HG03060 (cell line): ENCODE data around the gene ACSS3.

ENCODE experiments used
- ATAC-seq: cut with Tn5 transposase; IDR thresholded peaks from one replicate; pipeline ENCODE4 v1.9.1; 2021; ENCODE audit warnings: low read depth, moderate number of reproducible peaks; ENCODE audit not compliant: unreplicated experiment

Gene ACSS3

DNA sequence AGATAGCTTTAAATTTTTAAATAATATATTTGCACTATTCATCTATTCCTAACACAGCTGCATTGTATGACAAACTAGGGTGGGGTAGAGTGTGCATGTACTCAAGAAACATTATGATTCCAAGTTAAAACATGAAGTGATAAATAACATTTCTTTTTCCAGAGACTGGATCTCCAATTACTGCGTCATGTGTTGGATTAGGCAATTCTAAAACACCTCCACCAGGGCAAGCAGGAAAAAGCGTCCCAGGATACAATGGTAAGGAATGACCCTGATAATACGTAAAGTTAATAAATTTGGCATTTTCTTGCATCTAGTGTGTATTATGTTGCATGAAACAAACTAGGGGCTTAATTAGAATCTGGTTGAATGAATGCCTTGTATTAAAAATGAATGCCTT lies 138.9 kb downstream of the ACSS3 start:
- ATAC-seq: no peak

GRCh38 chr12:81221681-81222080 lies 143.8 kb downstream of the ACSS3 start:
- ATAC-seq: no peak

DNA sequence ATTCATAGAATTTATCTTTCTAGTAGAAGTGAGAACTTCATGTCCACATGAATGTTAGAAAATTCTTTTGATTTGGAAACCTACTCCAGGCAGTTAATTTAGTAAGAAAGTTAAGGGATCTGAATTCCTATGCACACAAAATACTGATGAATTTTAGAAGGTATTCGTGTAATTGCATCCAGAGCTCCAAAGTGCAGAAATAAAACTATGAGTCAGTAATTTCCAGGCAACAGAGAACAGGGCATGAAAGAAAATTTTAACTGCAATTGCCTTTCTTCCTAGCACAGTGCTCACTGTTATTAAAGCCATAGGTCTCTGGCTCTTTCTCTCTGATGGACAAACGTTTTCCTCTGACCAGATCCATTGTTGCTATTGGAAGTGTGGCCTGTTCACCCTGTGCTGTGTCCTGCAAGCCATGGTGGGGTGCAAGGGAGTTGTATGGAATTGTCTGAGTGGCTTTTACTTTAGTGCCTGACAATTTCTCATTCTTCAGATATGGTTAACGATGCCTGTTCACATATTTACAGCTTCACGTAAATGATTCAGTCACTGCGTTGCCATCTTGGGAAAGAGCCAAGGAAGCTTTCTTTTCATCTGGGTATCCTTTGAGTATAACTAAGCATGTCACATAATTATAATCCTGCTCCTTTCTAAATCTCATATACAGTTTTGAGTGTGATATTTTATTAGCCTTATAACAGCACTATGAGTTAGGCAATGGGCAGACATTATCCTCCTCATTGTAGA lies 145.1 kb downstream of the ACSS3 start:
- no peak for ATAC-seq

- no peak for ATAC-seq
These were observed 146.7 kb downstream of the ACSS3 start for GRCh38 chr12:81224626-81225025.

GRCh38 chr12:81229759-81230158 lies 151.9 kb downstream of the ACSS3 start:
- no peak for ATAC-seq

GRCh38 chr12:81231574-81232368 lies 153.9 kb downstream of the ACSS3 start:
- ATAC-seq: no peak

DNA sequence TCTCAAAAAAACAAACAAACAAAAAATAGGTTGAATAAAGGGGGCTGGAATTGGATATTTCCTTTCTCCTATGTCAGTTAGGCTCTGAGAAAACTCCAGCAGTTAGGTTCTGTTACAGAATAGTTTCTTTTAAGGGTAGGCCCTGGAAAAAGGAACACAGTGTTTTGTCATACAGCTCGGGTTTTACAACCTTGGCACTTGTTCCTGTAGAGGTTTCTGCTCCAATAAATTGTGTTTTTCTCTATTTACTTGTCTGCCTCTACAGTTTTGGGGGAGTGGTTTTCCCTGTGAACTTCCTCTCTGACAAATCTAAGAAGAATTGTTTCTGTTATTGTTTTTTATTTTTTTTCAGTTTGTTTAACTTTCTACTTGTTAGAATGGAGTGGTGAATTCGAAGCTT lies 167.6 kb downstream of the ACSS3 start:
- no peak for ATAC-seq

DNA sequence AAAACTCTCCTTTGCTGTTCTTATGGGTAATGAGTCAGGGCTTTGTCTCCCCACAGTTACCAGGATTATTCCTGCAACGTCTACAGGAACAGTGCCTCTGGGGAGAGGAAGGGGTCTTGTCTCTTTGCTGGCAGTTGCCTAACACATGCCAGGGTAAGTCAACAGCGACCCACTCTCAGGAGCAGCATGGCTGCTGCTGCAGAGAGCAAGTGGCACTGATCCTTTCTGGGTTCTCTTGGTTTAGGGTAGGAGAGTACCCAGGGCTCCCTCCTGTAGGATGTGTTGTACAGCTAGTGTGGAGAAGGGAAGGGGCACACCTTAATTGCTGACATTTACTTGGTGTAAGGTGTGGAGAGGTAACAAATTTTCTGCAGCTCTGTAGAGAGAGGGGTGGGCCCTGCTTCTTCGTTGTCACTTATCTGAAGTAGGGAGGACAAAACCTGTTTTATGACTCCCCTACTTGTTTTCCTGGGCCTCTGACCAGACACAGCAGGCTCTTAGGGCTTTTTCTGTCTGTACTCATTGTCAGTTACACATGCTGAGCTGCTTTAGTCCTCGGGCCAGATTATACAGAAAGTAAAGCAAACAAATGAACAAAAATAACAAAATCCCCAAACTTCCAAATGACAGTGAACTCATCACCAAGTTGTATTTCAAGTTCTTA lies 168.2 kb downstream of the ACSS3 start:
- ATAC-seq: no peak

DNA sequence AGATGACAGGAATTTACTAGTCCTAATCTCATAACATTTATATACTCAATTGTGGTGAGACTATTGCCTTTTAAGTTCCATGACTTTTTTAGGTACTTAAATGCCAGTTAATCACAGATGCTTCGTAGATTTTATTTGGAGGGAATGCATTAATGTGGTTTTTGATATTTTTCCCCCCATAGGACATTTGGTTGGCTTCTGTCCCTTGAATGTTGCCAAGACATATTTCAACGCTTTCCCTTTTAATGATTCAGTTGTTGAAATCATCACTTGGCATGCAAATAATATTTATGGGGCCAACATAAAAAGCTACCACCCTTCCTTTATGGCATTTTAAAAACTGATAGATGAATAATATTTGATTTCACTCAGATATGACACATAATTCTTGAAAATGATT lies 172.1 kb downstream of the ACSS3 start:
- no peak for ATAC-seq

GRCh38 chr12:81252228-81252627 lies 174.3 kb downstream of the ACSS3 start:
- no peak for ATAC-seq

DNA sequence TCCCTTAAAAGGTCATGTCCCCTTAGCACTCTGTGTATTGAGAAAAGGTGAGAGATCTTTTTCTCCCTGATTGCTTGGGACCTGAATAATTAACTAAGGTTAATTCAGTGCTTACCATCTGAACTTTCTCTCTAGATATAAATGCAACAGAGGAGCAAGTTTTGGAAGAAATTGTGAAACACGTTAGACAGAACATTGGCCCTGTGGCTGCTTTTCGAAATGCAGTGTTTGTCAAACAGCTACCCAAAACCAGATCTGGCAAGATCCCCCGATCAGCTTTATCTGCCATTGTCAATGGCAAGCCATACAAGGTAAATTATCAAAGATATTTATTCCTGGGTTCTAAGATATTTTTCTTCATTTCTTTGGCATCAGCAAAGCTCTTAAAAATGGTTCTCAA lies 175.5 kb downstream of the ACSS3 start:
- ATAC-seq: no peak

GRCh38 chr12:81255456-81255855 lies 177.6 kb downstream of the ACSS3 start:
- no peak for ATAC-seq

DNA sequence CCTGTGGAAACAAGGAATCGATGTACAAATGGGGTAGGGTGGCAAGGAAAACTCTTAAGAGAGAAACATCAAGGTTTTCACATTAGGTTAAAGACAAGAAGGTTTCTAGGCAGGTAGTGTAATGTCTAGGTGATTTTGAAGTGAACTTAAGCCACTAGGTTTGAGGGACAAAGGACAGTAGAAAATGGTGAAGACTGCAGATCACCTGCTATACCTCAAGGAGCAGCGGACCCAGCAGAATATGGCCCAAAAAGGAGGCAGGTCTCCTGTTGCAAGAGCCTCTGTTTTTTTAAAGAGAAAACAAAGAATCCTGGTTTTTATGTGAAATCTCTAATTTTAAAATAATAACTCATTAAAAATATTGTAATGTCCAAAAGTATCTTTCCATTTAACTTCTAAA lies 178.1 kb downstream of the ACSS3 start:
- no peak for ATAC-seq

GRCh38 chr12:81257947-81258551 lies 180.2 kb downstream of the ACSS3 start:
- ATAC-seq: peak; percentile 43

- no peak for ATAC-seq
These were observed 181.5 kb downstream of the ACSS3 start for GRCh38 chr12:81259360-81259759.

GRCh38 chr12:81261508-81262207 lies 183.8 kb downstream of the ACSS3 start:
- ATAC-seq: no peak

- ATAC-seq: no peak
These were observed 185.2 kb downstream of the ACSS3 start for GRCh38 chr12:81263072-81263471.

- ATAC-seq: no peak
These were observed 192.5 kb downstream of the ACSS3 start for GRCh38 chr12:81270385-81270784.

- ATAC-seq: no peak
These were observed 197.0 kb downstream of the ACSS3 start for GRCh38 chr12:81274637-81275529.
